K562 (cell line): ENCODE results near the gene ARSI. TPM values are rescaled to one million over a fixed set of nuclear protein-coding genes. Genes with fewer than 3 reads are reported as not detected.

Experiments used
- CBX3 ChIP-seq, 2 experiments: IDR thresholded peaks; 1 replicate in 1 of 2; 2 replicates in 1 of 2; pipeline ENCODE4 v1.6.1; 2012; ENCODE audit warnings: inconsistent platforms in 2 of 2, low read length in 2 of 2, borderline replicate concordance in 1 of 2, control low read depth in 1 of 2
- GABPB1 ChIP-seq: sonication (generic); formaldehyde crosslinking; IDR thresholded peaks from 2 replicates; pipeline ENCODE4 v1.8.0; 2022; ENCODE audit warnings: mild to moderate bottlenecking, missing genetic modification reagents
- GABPB2 ChIP-seq: fragments of 250-450 bp; sonication (Bioruptor Pico); conservative IDR thresholded peaks from 2 replicates; pipeline ENCODE4 v1.5.1; 2021; ENCODE audit warnings: mild to moderate bottlenecking
- MLLT1 ChIP-seq, 2 experiments: fragments of 450-650 bp; IDR thresholded peaks; 2 replicates each; pipeline ENCODE4 v1.6.1; 2016
- SRSF1 ChIP-seq: fragments of 200-400 bp; formaldehyde crosslinking; IDR thresholded peaks from 2 replicates; pipeline ENCODE4 v1.6.1; 2017; ENCODE audit warnings: mild to moderate bottlenecking, low read depth, low read length, moderate library complexity
- STAT6 ChIP-seq: sonication (generic); formaldehyde crosslinking; IDR thresholded peaks from 2 replicates; pipeline ENCODE4 v1.8.1; 2023; ENCODE audit warnings: mild to moderate bottlenecking, missing genetic modification reagents
- polyA plus RNA-seq, 8 experiments: library from polyadenylated mRNA; depleted of rRNA in 4 of 8; stranded (reverse) in 5 of 8; unstranded in 3 of 8; fragments of >200 nt; fragmentation: Nextera tagmentation in 2 of 8; fragmentation: Illumina TruSeq in 1 of 8; extraction: Ambion mirVana in 2 of 8; extraction: Trizol in 1 of 8; gene quantifications; 2 replicates each; pipeline versions ENCODE4 v1.2.1 to v1.2.3, GENCODE V29; 2011 to 2014; ENCODE audit warnings: inconsistent platforms in 1 of 8, missing spikeins in 1 of 8
- total RNA-seq, 7 experiments: library from RNA; depleted of rRNA in 6 of 7; stranded (reverse); fragments of >200 nt in 6 of 7; fragmentation: Illumina TruSeq in 2 of 7; extraction: Trizol in 2 of 7; gene quantifications; 2 replicates each; pipeline versions ENCODE4 v1.2.1 to v1.2.3, GENCODE V29; 2011 to 2021; ENCODE audit warnings: low replicate concordance in 1 of 7
- TF ChIP-seq, protein P1 (sequence below): fragments of 250-450 bp; sonication (Bioruptor Pico); IDR thresholded peaks from 2 replicates; pipeline ENCODE4 v1.4.0; 2020

ARSI gene
- total and polyA plus RNA-seq, 9 of the 15 experiments (the other 6 are each of a cell fraction or from before 2014, with no cell fraction given) = 0.04 to 0.07 TPM; not detected in 7

DNA sequence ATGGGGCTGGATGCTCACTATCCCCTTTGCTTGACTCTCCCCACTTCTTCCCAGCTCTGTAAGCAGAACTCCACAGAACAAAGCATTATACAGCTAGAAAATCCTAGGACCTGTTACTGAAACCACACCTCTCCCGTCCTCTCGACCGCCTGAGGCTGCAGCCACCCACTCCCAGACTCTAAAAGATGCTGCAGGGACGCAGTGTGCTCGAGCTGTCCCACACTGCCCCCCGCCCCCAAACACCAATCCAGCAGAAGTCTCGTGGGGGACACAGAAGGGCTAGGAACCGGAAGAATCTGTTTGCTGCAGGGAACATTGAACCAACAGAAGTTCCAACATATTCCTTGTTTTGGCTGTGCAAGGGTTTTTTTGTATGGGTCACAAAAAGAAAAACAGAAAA lies 20.7 kb downstream of the ARSI start (continued):
- TF ChIP-seq STAT6 (CRISPR knock-in tag) = no peak
- TF ChIP-seq GABPB1 (CRISPR knock-in tag) = no peak
- TF ChIP-seq, protein P1, sequence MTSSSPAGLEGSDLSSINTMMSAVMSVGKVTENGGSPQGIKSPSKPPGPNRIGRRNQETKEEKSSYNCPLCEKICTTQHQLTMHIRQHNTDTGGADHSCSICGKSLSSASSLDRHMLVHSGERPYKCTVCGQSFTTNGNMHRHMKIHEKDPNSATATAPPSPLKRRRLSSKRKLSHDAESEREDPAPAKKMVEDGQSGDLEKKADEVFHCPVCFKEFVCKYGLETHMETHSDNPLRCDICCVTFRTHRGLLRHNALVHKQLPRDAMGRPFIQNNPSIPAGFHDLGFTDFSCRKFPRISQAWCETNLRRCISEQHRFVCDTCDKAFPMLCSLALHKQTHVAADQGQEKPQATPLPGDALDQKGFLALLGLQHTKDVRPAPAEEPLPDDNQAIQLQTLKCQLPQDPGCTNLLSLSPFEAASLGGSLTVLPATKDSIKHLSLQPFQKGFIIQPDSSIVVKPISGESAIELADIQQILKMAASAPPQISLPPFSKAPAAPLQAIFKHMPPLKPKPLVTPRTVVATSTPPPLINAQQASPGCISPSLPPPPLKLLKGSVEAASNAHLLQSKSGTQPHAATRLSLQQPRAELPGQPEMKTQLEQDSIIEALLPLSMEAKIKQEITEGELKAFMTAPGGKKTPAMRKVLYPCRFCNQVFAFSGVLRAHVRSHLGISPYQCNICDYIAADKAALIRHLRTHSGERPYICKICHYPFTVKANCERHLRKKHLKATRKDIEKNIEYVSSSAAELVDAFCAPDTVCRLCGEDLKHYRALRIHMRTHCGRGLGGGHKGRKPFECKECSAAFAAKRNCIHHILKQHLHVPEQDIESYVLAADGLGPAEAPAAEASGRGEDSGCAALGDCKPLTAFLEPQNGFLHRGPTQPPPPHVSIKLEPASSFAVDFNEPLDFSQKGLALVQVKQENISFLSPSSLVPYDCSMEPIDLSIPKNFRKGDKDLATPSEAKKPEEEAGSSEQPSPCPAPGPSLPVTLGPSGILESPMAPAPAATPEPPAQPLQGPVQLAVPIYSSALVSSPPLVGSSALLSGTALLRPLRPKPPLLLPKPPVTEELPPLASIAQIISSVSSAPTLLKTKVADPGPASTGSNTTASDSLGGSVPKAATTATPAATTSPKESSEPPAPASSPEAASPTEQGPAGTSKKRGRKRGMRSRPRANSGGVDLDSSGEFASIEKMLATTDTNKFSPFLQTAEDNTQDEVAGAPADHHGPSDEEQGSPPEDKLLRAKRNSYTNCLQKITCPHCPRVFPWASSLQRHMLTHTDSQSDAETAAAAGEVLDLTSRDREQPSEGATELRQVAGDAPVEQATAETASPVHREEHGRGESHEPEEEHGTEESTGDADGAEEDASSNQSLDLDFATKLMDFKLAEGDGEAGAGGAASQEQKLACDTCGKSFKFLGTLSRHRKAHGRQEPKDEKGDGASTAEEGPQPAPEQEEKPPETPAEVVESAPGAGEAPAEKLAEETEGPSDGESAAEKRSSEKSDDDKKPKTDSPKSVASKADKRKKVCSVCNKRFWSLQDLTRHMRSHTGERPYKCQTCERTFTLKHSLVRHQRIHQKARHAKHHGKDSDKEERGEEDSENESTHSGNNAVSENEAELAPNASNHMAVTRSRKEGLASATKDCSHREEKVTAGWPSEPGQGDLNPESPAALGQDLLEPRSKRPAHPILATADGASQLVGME (CRISPR knock-in tag) = no peak
- no peak for TF ChIP-seq CBX3 (IDR thresholded peaks at IDR 0.05; ENCODE audit: borderline replicate concordance in 1 of 2, low read length in 2 of 2)
- TF ChIP-seq SRSF1 = no peak
- TF ChIP-seq MLLT1 (IDR thresholded peaks at IDR 0.05) = no peak
- TF ChIP-seq GABPB2 (CRISPR knock-in tag) = no peak
